OCI-LY3 (cell line): Measurements from ENCODE around the gene FOXI1.
"Not testable (repeated sequence)": the region's sequence is repeated elsewhere in the genome, so short reads cannot be mapped to it uniquely, and the experiment has no call there.

Experiments
- H2AFZ ChIP-seq: fragments of 200-600, 300-600 bp; shearing (Covaris generic); 2 replicates; pipeline ENCODE4 v1.6.0; 2014; ENCODE audit warnings: antibody characterized with exemption, low read depth, low read length
- H3K27ac ChIP-seq: fragments of 200-600, 300-600 bp; sonication (generic); 2 replicates; pipeline ENCODE4 v1.5.1; 2014; ENCODE audit warnings: mild to moderate bottlenecking, low read length, moderate library complexity, mixed read lengths
- H3K27me3 ChIP-seq: fragments of 200-600, 300-600 bp; sonication (generic); 2 replicates; pipeline ENCODE4 v1.6.1; 2014; ENCODE audit warnings: low read depth, low read length, mixed read lengths
- H3K36me3 ChIP-seq: fragments of 200-600, 300-600 bp; sonication (generic); replicated peaks from 2 replicates; pipeline ENCODE3; 2014; ENCODE audit warnings: low read depth, low read length, mixed read lengths
- H3K4me1 ChIP-seq: fragments of 300-600, 200-600 bp; sonication (generic); 2 replicates; pipeline ENCODE4 v1.6.1; 2014; ENCODE audit warnings: low read length, mixed read lengths
- H3K4me2 ChIP-seq: fragments of 200-600, 300-600 bp; sonication (generic); 2 replicates; pipeline ENCODE4 v1.6.1; 2014; ENCODE audit warnings: low read length, mixed read lengths
- H3K4me3 ChIP-seq: fragments of 300-600, 200-600 bp; sonication (generic); 2 replicates; pipeline ENCODE4 v1.5.1; 2014; ENCODE audit warnings: antibody characterized with exemption, mild to moderate bottlenecking, low read length, moderate library complexity
- H3K79me2 ChIP-seq: fragments of 300-600, 200-600 bp; shearing (Covaris generic); 2 replicates; pipeline ENCODE4 v1.6.1; 2014; ENCODE audit warnings: mild to moderate bottlenecking, low read length, mixed read lengths
- H3K9ac ChIP-seq: fragments of 300-600, 200-600 bp; shearing (Covaris generic); 2 replicates; pipeline ENCODE4 v1.6.0; 2014; ENCODE audit warnings: mild to moderate bottlenecking, low read length, moderate library complexity
- H3K9me3 ChIP-seq: fragments of 200-600, 300-600 bp; shearing (Covaris generic); 2 replicates; pipeline ENCODE4 v1.6.1; 2014; ENCODE audit warnings: low read length, mixed read lengths; ENCODE audit not compliant: insufficient read depth
- H4K20me1 ChIP-seq: fragments of 200-600, 300-600 bp; sonication (generic); 2 replicates; pipeline ENCODE4 v1.6.1; 2016; ENCODE audit warnings: low read length, mixed read lengths; ENCODE audit not compliant: insufficient read depth
- EZH2phosphoT487 ChIP-seq: fragments of 200-600 bp; shearing (Covaris generic); IDR thresholded peaks from 2 replicates; pipeline ENCODE4 v1.6.1; 2018; ENCODE audit warnings: antibody characterized with exemption, mixed run types, low read depth
- TF ChIP-seq, protein P1 (sequence below): fragments of 200-600, 300-600 bp; sonication (generic); IDR thresholded peaks from 2 replicates; pipeline ENCODE4 v1.5.1; 2014; ENCODE audit warnings: antibody characterized with exemption, low read length, low read depth

Gene FOXI1

DNA sequence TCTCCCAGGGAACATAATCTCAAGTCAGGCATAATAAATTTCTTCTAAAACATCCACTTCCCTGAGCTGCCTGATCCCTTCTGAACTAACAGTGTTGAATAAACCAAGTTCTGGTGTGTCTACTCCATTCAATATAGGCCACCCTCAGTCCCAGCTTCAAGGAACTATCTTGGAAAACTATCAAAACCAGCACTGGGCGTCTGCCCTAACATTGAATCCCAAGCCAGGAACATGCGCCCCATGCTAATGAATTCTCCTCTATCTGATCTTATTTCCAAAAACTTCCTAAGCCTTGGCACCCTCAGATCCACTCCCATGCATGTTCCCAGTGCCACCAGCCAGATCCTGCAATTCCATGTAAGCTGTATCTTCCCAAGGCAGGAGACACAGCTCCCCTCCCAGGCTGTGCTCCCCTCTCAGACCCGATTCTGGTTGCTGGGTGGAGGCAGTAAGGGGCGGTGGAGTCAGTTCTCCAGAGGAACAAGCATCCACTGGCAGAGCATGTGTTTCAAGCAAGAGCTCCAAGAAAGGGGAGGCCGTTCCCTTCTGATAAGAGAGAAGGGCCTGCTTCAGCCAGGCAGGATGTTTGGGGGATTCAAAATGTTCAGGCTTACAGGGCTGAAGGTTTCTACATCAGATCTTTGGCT lies 13.1 kb upstream of the FOXI1 start:
- H3K36me3 ChIP-seq = peaks cover 9% of the 10 kb centered on the region
- no peaks in the 10 kb centered on the region for H3K27me3 ChIP-seq
- no peak overlapping the region for H3K4me3 ChIP-seq
- H3K4me1 ChIP-seq = no peaks in the 10 kb centered on the region
- TF ChIP-seq EZH2phosphoT487 = no peak
- TF ChIP-seq, protein P1, sequence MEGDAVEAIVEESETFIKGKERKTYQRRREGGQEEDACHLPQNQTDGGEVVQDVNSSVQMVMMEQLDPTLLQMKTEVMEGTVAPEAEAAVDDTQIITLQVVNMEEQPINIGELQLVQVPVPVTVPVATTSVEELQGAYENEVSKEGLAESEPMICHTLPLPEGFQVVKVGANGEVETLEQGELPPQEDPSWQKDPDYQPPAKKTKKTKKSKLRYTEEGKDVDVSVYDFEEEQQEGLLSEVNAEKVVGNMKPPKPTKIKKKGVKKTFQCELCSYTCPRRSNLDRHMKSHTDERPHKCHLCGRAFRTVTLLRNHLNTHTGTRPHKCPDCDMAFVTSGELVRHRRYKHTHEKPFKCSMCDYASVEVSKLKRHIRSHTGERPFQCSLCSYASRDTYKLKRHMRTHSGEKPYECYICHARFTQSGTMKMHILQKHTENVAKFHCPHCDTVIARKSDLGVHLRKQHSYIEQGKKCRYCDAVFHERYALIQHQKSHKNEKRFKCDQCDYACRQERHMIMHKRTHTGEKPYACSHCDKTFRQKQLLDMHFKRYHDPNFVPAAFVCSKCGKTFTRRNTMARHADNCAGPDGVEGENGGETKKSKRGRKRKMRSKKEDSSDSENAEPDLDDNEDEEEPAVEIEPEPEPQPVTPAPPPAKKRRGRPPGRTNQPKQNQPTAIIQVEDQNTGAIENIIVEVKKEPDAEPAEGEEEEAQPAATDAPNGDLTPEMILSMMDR = no peak
- no peak overlapping the region for H3K9ac ChIP-seq
- no peak overlapping the region for H3K27ac ChIP-seq
- no peaks in the 10 kb centered on the region for H4K20me1 ChIP-seq
- H3K4me2 ChIP-seq = no peak overlapping the region
- H3K9me3 ChIP-seq = no peaks in the 10 kb centered on the region
- H2AFZ ChIP-seq = no peak overlapping the region
- no peaks in the 10 kb centered on the region for H3K79me2 ChIP-seq

DNA sequence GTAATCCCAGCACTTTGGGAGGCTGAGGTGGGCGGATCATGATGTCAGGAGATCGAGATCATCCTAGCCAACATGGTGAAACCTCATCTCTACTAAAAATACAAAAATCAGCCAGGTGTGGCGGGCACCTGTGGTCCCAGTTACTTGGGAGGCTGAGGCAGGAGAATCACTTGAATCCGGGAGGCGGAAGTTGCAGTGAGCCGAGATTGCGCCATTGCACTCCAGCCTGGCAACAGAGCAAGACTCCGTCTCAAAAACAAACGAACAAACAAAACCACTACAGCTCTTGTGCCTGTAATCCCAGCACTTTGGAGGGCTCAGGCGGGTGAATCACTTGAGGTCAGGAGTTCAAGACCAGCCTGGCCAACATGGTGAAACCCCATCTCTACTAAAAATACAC lies 11.4 kb upstream of the FOXI1 start:
- not testable (repeated sequence) for H3K4me1 ChIP-seq, H3K27ac ChIP-seq, H3K27me3 ChIP-seq, H4K20me1 ChIP-seq, H3K4me3 ChIP-seq, H3K36me3 ChIP-seq, H3K4me2 ChIP-seq, H3K9ac ChIP-seq, H3K9me3 ChIP-seq, H3K79me2 ChIP-seq, H2AFZ ChIP-seq

DNA sequence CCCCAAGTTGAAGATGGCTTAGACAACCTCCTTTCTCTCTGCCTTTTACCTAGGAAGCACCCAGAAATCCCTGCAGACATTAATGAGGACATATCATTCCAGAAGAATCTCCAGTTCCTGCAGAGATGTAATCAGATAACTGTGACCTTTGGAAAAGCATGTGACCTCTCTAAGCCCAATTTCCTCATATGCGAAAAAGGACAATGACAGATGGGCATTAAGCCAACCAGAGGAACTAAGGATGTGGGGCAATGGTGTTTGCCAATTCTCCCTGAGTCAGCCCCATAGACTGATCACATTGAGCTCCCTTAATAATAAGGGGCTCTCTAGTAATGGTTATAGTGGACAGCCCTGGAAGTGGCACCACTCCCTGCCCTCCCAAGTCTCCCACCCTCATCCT lies 10.1 kb upstream of the FOXI1 start:
- Histone ChIP-seq H3K9me3 (peaks cover 4% of the 10 kb centered on the region; the same call in 1 of the 2 replicates), H3K27ac (no peak overlapping the region), H3K9ac (no peak overlapping the region), H3K4me1 (peaks cover 4% of the 10 kb centered on the region), H3K79me2 (no peaks in the 10 kb centered on the region), H3K36me3 (no peaks in the 10 kb centered on the region), H3K4me2 (no peak overlapping the region), H3K4me3 (no peak overlapping the region), H3K27me3 (no peaks in the 10 kb centered on the region; the same call in 1 of the 2 replicates), H4K20me1 (no peaks in the 10 kb centered on the region), H2AFZ (no peak overlapping the region)
- TF ChIP-seq, protein P1 = no peak
- TF ChIP-seq EZH2phosphoT487 = no peak

DNA sequence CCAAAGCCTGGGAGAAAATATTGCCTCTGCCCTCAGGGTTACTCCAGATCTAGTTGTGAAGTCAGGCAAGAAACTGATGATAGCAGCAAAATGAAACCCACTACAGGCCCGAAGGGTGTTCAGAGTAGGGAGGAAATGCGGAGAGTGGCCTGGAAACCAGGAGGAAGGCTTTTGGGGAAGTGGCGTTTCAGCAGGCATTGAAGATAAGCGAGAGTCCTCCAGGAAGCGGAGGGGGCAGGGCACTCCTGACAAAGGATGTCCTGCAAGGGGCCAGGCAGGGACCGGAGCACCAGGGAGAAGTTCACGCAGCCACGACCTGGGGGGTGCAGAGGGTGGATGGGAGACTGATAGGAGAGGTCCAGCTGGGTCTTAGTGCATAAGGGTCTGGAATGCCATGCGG lies 7.8 kb upstream of the FOXI1 start:
- TF ChIP-seq, protein P1 = no peak
- no peak for TF ChIP-seq EZH2phosphoT487
- Histone ChIP-seq H3K4me3 (no peak overlapping the region), H3K9ac (no peak overlapping the region), H2AFZ (no peak overlapping the region), H3K27ac (no peak overlapping the region), H3K79me2 (no peaks in the 10 kb centered on the region), H3K36me3 (no peaks in the 10 kb centered on the region), H3K4me2 (no peak overlapping the region), H3K4me1 (peaks cover 4% of the 10 kb centered on the region), H4K20me1 (no peaks in the 10 kb centered on the region), H3K9me3 (peaks cover 4% of the 10 kb centered on the region; the same call in 1 of the 2 replicates), H3K27me3 (no peaks in the 10 kb centered on the region; the same call in 1 of the 2 replicates)
